D721Med (cell line): ENCODE results near the gene TSC22D1.

Experiments used
- DNase-seq: peaks from one replicate; pipeline ENCODE4 v3.0.0; 2011; ENCODE audit warnings: low spot score; ENCODE audit not compliant: insufficient read length
- FAIRE-seq: peaks from 2 replicates; lab custom pipeline; 2011; peaks lifted over from hg19 to GRCh38; lab: Jason Lieb, UNC
- TF ChIP-seq, protein P1 (sequence below): IDR thresholded peaks from 2 replicates; pipeline ENCODE4 v1.5.1; 2012; ENCODE audit warnings: mild to moderate bottlenecking, control low read depth; ENCODE audit not compliant: insufficient read depth; ENCODE audit errors: missing control alignments

TSC22D1 gene

DNA sequence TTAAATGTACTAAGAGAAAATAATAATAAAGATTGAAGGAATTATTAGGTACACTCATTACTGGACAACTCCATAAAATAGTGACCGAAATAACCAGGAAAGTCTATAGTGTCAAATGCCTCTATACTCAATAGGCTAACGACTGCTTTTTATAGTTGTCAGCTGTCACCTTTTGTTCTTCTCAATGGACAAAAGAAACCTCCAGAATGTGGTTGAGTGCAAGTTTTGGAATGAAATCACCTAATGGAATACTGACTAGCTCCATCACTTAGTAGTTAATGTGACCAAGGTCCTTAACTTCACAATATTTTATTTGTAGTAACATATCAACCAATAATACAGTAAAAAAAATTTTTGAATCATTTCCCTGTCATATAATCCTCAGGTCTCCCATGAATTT is 18.1 kb downstream of the TSC22D1 start:
- no peak for FAIRE-seq
- DNase-seq = no peak
- TF ChIP-seq, protein P1, sequence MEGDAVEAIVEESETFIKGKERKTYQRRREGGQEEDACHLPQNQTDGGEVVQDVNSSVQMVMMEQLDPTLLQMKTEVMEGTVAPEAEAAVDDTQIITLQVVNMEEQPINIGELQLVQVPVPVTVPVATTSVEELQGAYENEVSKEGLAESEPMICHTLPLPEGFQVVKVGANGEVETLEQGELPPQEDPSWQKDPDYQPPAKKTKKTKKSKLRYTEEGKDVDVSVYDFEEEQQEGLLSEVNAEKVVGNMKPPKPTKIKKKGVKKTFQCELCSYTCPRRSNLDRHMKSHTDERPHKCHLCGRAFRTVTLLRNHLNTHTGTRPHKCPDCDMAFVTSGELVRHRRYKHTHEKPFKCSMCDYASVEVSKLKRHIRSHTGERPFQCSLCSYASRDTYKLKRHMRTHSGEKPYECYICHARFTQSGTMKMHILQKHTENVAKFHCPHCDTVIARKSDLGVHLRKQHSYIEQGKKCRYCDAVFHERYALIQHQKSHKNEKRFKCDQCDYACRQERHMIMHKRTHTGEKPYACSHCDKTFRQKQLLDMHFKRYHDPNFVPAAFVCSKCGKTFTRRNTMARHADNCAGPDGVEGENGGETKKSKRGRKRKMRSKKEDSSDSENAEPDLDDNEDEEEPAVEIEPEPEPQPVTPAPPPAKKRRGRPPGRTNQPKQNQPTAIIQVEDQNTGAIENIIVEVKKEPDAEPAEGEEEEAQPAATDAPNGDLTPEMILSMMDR = no peak

DNA sequence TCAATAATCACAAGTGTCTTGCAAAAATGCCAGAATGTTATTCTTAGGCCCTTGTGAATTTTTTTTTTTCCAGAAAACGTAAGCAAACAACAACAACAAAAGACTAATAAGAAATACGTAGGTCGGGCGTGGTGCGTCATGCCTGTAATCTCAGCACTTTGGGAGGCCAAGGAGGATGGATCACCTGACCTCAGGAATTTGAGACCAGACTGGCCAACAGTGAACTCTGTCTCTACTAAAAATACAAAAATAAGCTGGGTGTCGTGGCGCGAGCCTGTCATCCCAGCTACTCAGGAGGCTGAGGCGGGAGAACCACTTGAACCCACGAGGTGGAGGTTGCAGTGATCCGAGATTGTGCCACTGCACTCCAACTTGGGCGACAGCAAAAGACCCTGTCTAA is 20.9 kb downstream of the TSC22D1 start:
- TF ChIP-seq, protein P1 = no peak
- FAIRE-seq = no peak
- DNase-seq = no peak

DNA sequence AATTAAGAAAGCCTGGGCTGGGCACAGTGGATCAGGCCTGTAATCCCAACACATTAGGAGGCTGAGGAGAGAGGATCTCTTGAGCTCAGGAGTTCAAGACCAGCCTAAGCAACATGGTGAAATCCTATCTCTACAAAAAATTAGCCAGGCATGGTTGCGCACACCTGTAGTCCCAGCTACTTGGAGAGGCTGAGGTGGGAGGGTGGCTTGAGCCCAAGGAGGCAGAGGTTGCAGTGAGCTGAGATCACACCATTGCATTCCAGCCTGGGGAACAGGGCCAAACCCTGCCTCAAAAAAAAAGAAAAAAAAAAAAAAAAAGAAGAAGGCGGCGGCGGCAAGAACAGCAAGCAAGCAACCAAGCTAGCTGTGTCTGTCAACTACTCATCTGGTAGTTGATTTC is 26.7 kb downstream of the TSC22D1 start:
- DNase-seq = no peak
- no peak for FAIRE-seq
- TF ChIP-seq, protein P1 = no peak

DNA sequence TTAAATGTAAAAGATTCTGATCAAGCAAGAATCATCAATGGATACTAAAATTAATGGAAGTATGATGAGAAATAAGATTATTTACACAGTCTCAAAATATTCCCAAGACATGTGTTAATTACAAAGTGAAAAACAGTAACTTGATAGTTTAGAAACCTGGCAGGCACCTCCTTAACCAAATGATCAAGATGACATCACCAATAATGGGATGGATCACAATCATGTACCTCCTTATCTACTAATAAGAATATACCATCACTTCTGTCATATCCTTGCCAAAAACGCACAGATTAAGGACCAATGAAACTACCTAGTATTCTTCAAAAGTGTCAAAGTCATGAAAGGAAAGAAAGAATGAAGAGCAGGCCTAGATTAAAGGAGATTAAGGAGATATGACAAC is 30.0 kb downstream of the TSC22D1 start:
- FAIRE-seq (no peak), DNase-seq (no peak)
- TF ChIP-seq, protein P1 = no peak

DNA sequence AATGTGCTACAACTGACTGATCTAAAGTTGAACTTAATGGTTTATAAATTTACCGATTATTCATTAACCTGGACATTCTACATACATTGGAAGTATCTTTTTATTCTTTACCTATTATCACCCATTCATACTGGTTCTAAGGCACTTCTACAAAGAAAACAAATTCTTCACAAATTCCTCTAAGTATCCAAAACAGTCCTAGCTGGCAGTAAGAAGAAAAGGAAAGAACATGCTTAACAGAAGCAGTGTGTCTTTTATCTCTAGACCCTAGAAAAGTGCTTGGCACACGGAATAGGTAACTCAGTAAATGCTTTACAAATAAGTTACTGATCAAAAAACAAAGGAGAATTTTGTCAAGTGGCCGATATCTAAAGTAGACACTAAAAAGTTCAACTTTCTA is 32.8 kb downstream of the TSC22D1 start:
- no peak for DNase-seq
- no peak for FAIRE-seq
- TF ChIP-seq, protein P1 = no peak

DNA sequence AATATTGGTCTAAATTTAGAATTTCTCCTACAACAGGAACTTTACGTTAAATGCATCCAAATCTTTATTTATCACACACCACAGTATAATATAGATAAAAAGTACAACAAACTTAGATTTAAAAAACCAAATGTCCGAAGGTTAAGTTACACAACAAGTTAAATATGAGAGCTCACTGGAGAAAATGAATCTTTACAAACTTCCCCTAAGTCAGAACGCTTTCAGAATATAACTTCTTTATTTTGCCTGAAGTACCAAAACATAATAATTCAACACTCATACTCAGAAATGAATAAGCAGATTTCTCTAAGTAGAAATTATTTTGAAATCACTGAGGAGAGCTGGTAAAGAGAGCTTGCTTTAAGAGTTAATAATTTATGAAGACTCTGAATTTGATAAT is 33.8 kb downstream of the TSC22D1 start:
- FAIRE-seq (no peak), DNase-seq (no peak)
- TF ChIP-seq, protein P1 = no peak

DNA sequence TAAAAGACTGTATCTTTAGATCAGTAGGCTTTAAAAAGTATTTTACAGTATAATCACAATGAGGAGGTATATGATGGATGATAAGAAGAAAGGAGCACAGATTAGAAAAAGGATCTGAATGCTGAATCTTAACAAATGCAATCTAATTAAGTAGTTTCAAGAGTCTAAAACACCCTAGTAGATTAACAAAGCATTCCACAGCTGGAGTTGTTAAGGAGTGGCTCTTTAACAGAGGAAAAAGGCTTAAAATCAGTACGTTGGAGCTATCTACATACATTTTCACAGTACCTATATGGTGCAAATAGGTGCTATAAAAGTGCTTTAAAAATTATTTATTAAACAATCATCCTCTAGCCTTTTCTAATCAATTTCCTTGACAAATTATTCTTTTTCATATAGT is 34.5 kb downstream of the TSC22D1 start:
- TF ChIP-seq, protein P1 = no peak
- FAIRE-seq (no peak), DNase-seq (no peak)
